ENCODE measurements around the gene CHMP1A. TPM values are rescaled to one million over a fixed set of nuclear protein-coding genes. Genes with fewer than 3 reads are reported as not detected.

The CHMP1A gene
- total RNA-seq, 4 donors from 2014 or later: 53.4 to 105 (median 78.8) TPM

GRCh38 chr16:89621136-89621697 lies 36.3 kb downstream of the CHMP1A start:
- in situ Hi-C loops (cut with MboI; ENCODE audit: low sequenced_read_pairs in 4 of 4): no loop called here

DNA sequence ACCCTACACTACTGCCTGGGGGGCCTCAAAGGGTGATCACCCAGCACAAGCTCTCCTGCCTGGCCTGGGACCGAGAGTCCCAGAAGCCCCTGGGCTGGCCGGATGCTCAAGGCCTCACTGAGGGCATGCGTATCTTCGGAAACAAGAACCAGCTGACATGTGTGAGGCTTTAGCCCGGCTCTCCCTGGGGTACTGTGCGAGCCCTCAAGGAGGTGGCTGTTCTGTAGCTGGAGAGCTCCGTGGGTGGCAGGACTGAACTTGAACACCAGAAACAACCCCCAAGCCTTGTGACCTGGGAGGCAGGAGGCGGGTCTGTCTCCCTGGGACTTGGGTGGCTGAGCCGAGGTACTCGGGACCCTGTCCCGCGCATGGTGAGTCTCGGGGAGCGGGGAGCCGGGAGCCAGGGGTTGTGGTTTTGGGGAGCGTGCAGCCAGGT lies 37.1 kb downstream of the CHMP1A start:
- in situ Hi-C loops (cut with MboI; ENCODE audit: low sequenced_read_pairs in 4 of 4): no loop called here
- DNase-seq (no peak), ATAC-seq (no peak)
- H3K27ac ChIP-seq: no peak overlapping the region
- no peaks in the 10 kb centered on the region for H3K36me3 ChIP-seq
- intact Hi-C loops (cut with DNase I; ENCODE audit: low total_unique reads): no loop called here
- H3K4me1 ChIP-seq: no peaks in the 10 kb centered on the region
- no peak overlapping the region for H3K4me3 ChIP-seq
- TF ChIP-seq CTCF (IDR thresholded peaks at IDR 0.05 in 4 of 5, conservative IDR thresholded peaks at IDR 0.05 in 1 of 5): no peak
- TF ChIP-seq POLR2A (IDR thresholded peaks at IDR 0.05): no peak
- H3K27me3 ChIP-seq: peaks cover 12 to 35% (median 15%) of the 10 kb centered on the region in 3 donors
- H3K9me3 ChIP-seq: no peaks in the 10 kb centered on the region

More at GRCh38 chr16:89621136-89621697, 36.3 kb downstream of the CHMP1A start:
- intact Hi-C loops (cut with DNase I; ENCODE audit: low total_unique reads): no loop called here
- Histone ChIP-seq H3K27me3 (peaks cover 12 to 37% (median 19%) of the 10 kb centered on the region in 3 donors), H3K4me3 (no peak overlapping the region), H3K36me3 (no peaks in the 10 kb centered on the region), H3K27ac (no peak overlapping the region), H3K4me1 (no peaks in the 10 kb centered on the region), H3K9me3 (no peaks in the 10 kb centered on the region)
- ATAC-seq (no peak), DNase-seq (no peak)
- TF ChIP-seq POLR2A (IDR thresholded peaks at IDR 0.05) (no peak), CTCF (IDR thresholded peaks at IDR 0.05 in 4 of 5, conservative IDR thresholded peaks at IDR 0.05 in 1 of 5) (no peak)

DNA sequence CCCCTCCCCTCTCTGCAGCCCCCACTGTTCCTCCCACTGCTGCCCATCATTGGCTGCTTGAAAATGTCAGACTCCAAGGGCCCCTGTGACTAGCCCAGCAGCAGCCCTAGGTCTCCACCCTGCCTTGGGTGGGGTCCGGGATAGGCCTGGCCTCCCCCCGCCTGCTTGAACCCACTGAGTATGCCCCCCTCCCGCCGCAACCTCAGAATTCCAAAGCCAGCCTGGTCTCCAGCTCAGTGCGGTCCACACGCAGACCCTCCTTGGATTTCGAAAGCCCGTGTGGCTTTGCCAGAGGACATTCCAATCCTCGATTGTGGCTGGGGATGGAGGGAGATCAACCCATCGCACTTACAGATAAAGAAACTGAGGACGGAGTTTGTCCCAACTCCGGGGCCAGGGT lies 37.7 kb downstream of the CHMP1A start:
- Histone ChIP-seq H3K4me1 (no peaks in the 10 kb centered on the region), H3K9me3 (no peaks in the 10 kb centered on the region), H3K36me3 (no peaks in the 10 kb centered on the region), H3K27me3 (peaks cover 12 to 40% (median 21%) of the 10 kb centered on the region in 3 donors), H3K27ac (no peak overlapping the region), H3K4me3 (no peak overlapping the region)
- DNase-seq (no peak), ATAC-seq (no peak)
- TF ChIP-seq CTCF (IDR thresholded peaks at IDR 0.05 in 4 of 5, conservative IDR thresholded peaks at IDR 0.05 in 1 of 5) (no peak), POLR2A (IDR thresholded peaks at IDR 0.05) (no peak)
- intact Hi-C loops (cut with DNase I; ENCODE audit: low total_unique reads): no loop called here
- in situ Hi-C loops (cut with MboI; ENCODE audit: low sequenced_read_pairs in 4 of 4): no loop called here

GRCh38 chr16:89618109-89618998 lies 39.2 kb downstream of the CHMP1A start:
- Histone ChIP-seq H3K27me3 (peaks cover 11 to 36% (median 24%) of the 10 kb centered on the region in 3 donors), H3K36me3 (no peaks in the 10 kb centered on the region), H3K4me1 (no peaks in the 10 kb centered on the region), H3K27ac (no peak overlapping the region), H3K9me3 (no peaks in the 10 kb centered on the region), H3K4me3 (no peak overlapping the region)
- ATAC-seq: no peak
- in situ Hi-C loops (cut with MboI; ENCODE audit: low sequenced_read_pairs in 4 of 4): no loop called here
- no peak for TF ChIP-seq CTCF (IDR thresholded peaks at IDR 0.05 in 4 of 5, conservative IDR thresholded peaks at IDR 0.05 in 1 of 5)
- no peak for DNase-seq
- intact Hi-C loops (cut with DNase I; ENCODE audit: low total_unique reads): no loop called here

All from gastrocnemius medialis (tissue), 4 donors.